ENCODE measurements around the gene IFRD1.
"Not testable (repeated sequence)": the region's sequence is repeated elsewhere in the genome, so short reads cannot be mapped to it uniquely, and the experiment has no call there.

IFRD1 gene

GRCh38 chr7:112516418-112516817 is 66.2 kb downstream of the IFRD1 start:
- not testable (repeated sequence) for DNase-seq (ENCODE audit: low read depth)

GRCh38 chr7:112517487-112517886 is 67.2 kb downstream of the IFRD1 start:
- no peak for DNase-seq (ENCODE audit: low read depth)

GRCh38 chr7:112520787-112521186 is 70.5 kb downstream of the IFRD1 start:
- DNase-seq (ENCODE audit: low read depth): no peak

GRCh38 chr7:112521942-112522341 is 71.7 kb downstream of the IFRD1 start:
- DNase-seq (ENCODE audit: low read depth): no peak

- no peak for DNase-seq (ENCODE audit: low read depth)
These were observed 73.6 kb downstream of the IFRD1 start for GRCh38 chr7:112523871-112524270.

Measured in stimulated activated CD8-positive, alpha-beta memory T cell treated with anti-CD3 and anti-CD28 coated beads, Interleukin-7, amount 100 ng/mL, for 24 hours (primary cell).